Cardiac muscle cell (in vitro differentiated cells and primary cell): Measurements from ENCODE around the gene ALOX15. TPM values are rescaled to one million over a fixed set of nuclear protein-coding genes. Genes with fewer than 3 reads are reported as not detected.
"Not testable (repeated sequence)": the region's sequence is repeated elsewhere in the genome, so short reads cannot be mapped to it uniquely, and the experiment has no call there.

ENCODE experiments used
- DNase-seq, 2 donors: peaks; one replicate each; pipeline versions ENCODE4 v3.0.0 to v3.0.0-alpha.2; 2010 to 2017; ENCODE audit warnings: low read depth in 1 of 2, low spot score in 1 of 2
- H3K27ac ChIP-seq: fragments of 200-600 bp; sonication (generic); 2 replicates; pipeline ENCODE4 v1.5.1; 2016
- H3K27me3 ChIP-seq: fragments of 200-600 bp; sonication (generic); 2 replicates; pipeline ENCODE4 v1.6.0; 2016; ENCODE audit warnings: control low read depth
- H3K36me3 ChIP-seq: fragments of 200-600 bp; sonication (generic); 2 replicates; pipeline ENCODE4 v1.5.1; 2016; ENCODE audit warnings: control low read depth
- H3K4me1 ChIP-seq: fragments of 200-600 bp; sonication (generic); 2 replicates; pipeline ENCODE4 v1.8.1; 2017; ENCODE audit warnings: low read depth, mild to moderate bottlenecking, mixed run types
- H3K4me3 ChIP-seq: fragments of 200-600 bp; sonication (generic); 2 replicates; pipeline ENCODE4 v1.5.1; 2016; ENCODE audit warnings: mild to moderate bottlenecking
- H3K9me3 ChIP-seq: fragments of 200-600 bp; sonication (generic); 2 replicates; pipeline ENCODE4 v1.5.1; 2017; ENCODE audit warnings: low read depth, mild to moderate bottlenecking, control low read depth
- CTCF ChIP-seq: IDR thresholded peaks from 2 replicates; pipeline ENCODE4 v1.5.1; 2012; ENCODE audit warnings: low read depth, mild to moderate bottlenecking, low read length
- polyA plus RNA-seq: library from polyadenylated mRNA; unstranded; fragments of >200 nt; fragmentation: Nextera tagmentation; extraction: Ambion mirVana; gene quantifications from 2 replicates; pipeline ENCODE4 v1.2.1, GENCODE V29; 2016
- total RNA-seq: library from RNA; depleted of rRNA; stranded (reverse); fragments of >200 nt; gene quantifications from 2 replicates; pipeline ENCODE4 v1.2.3, GENCODE V29; 2016

ALOX15 gene
- total and polyA plus RNA-seq, 2 experiments from 2014 or later = 0.71 to 1.5 TPM

- no peaks in the 10 kb centered on the region for H3K27me3 ChIP-seq
- no peak overlapping the region for H3K4me3 ChIP-seq
- TF ChIP-seq CTCF = no peak
- peaks cover 16% of the 10 kb centered on the region for H3K36me3 ChIP-seq
- peak overlapping the region; percentile 34 for H3K27ac ChIP-seq
- H3K4me1 ChIP-seq = peaks cover 80% of the 10 kb centered on the region
- peak in 1 of 2 donors; percentile 85 for DNase-seq
- no peaks in the 10 kb centered on the region for H3K9me3 ChIP-seq
Observed at GRCh38 chr17:4605826-4606225, 35.7 kb downstream of the ALOX15 start.

- peak overlapping the region; percentile 89 for H3K27ac ChIP-seq
Observed at GRCh38 chr17:4604736-4605135, 36.7 kb downstream of the ALOX15 start.

GRCh38 chr17:4604111-4604644 lies 37.3 kb downstream of the ALOX15 start:
- peaks cover 16% of the 10 kb centered on the region for H3K36me3 ChIP-seq
- H3K4me1 ChIP-seq = peaks cover 78% of the 10 kb centered on the region
- H3K9me3 ChIP-seq = no peaks in the 10 kb centered on the region
- H3K4me3 ChIP-seq = no peak overlapping the region
- no peaks in the 10 kb centered on the region for H3K27me3 ChIP-seq
- no peak for TF ChIP-seq CTCF
- DNase-seq = peak; percentile 83 to 89
- H3K27ac ChIP-seq = peak overlapping the region; percentile 89

More at GRCh38 chr17:4604736-4605135, 36.7 kb downstream of the ALOX15 start:
- Histone ChIP-seq H3K36me3 (peaks cover 16% of the 10 kb centered on the region), H3K4me1 (peaks cover 78% of the 10 kb centered on the region)
- DNase-seq, H3K27me3 ChIP-seq, H3K9me3 ChIP-seq, H3K4me3 ChIP-seq: not testable (repeated sequence)

GRCh38 chr17:4602041-4602440 lies 39.4 kb downstream of the ALOX15 start:
- no peak for DNase-seq
- H3K36me3 ChIP-seq = peaks cover 29% of the 10 kb centered on the region
- TF ChIP-seq CTCF = no peak
- H3K27ac ChIP-seq = peak overlapping the region; percentile 89
- no peaks in the 10 kb centered on the region for H3K27me3 ChIP-seq
- H3K4me1 ChIP-seq = peaks cover 77% of the 10 kb centered on the region
- H3K9me3 ChIP-seq = no peaks in the 10 kb centered on the region
- no peak overlapping the region for H3K4me3 ChIP-seq

- peak overlapping the region; percentile 89 for H3K27ac ChIP-seq
- no peaks in the 10 kb centered on the region for H3K27me3 ChIP-seq
- H3K4me3 ChIP-seq = no peak overlapping the region
- H3K36me3 ChIP-seq = peaks cover 29% of the 10 kb centered on the region
- TF ChIP-seq CTCF = no peak
- H3K4me1 ChIP-seq = peaks cover 70% of the 10 kb centered on the region
- no peaks in the 10 kb centered on the region for H3K9me3 ChIP-seq
- DNase-seq = no peak
Observed at GRCh38 chr17:4601326-4601725, 40.2 kb downstream of the ALOX15 start.

GRCh38 chr17:4600563-4600962 lies 40.9 kb downstream of the ALOX15 start:
- DNase-seq = peak in 1 of 2 donors; percentile 91
- no peak for TF ChIP-seq CTCF
- Histone ChIP-seq H3K4me1 (peaks cover 64% of the 10 kb centered on the region), H3K9me3 (no peaks in the 10 kb centered on the region), H3K27ac (peak overlapping the region; percentile 89), H3K36me3 (peaks cover 27% of the 10 kb centered on the region), H3K27me3 (no peaks in the 10 kb centered on the region), H3K4me3 (no peak overlapping the region)
